ENCODE measurements around the gene ANK2. TPM values are rescaled to one million over a fixed set of nuclear protein-coding genes. Genes with fewer than 3 reads are reported as not detected.
A peak's percentile ranks its signal among the peaks of the same experiment; 100 is the strongest.
"Not testable (repeated sequence)": the region's sequence is repeated elsewhere in the genome, so short reads cannot be mapped to it uniquely, and the experiment has no call there.

ANK2 gene
- total and polyA plus RNA-seq, 5 donors: 78.6 to 377 (median 335) TPM

GRCh38 chr4:113051361-113051760, 1.9 kb downstream of the ANK2 start:
- Histone ChIP-seq H3K27me3 (ENCODE audit: control insufficient read depth, insufficient read depth) (no peaks in the 10 kb centered on the region), H3K4me1 (ENCODE audit: control insufficient read depth, insufficient read depth, low read length) (no peaks in the 10 kb centered on the region), H3K27ac (ENCODE audit: low read length) (no peak overlapping the region), H3K4me3 (ENCODE audit: low read length) (no peak overlapping the region), H3K9me3 (ENCODE audit: control insufficient read depth, low read length) (no peaks in the 10 kb centered on the region)
- DNase-seq (no peak), ATAC-seq (no peak)
- whole genome bisulfite sequencing: 81% methylated on average over 2 of the region's 2 CpGs
- intact Hi-C loops (cut with DNase I): no loop called here

- Histone ChIP-seq H3K27ac (ENCODE audit: low read length) (no peak overlapping the region), H3K9me3 (ENCODE audit: control insufficient read depth, low read length) (no peaks in the 10 kb centered on the region), H3K27me3 (ENCODE audit: control insufficient read depth, insufficient read depth) (no peaks in the 10 kb centered on the region), H3K4me3 (ENCODE audit: low read length) (no peak overlapping the region), H3K4me1 (ENCODE audit: control insufficient read depth, insufficient read depth, low read length) (no peaks in the 10 kb centered on the region)
- ATAC-seq (no peak), DNase-seq (no peak)
- 71% methylated on average over 9 of the region's 9 CpGs for WGBS
- intact Hi-C loops (cut with DNase I): no loop called here
Observed at GRCh38 chr4:113052379-113052951, 3.0 kb downstream of the ANK2 start.

- Histone ChIP-seq H3K27ac (ENCODE audit: low read length) (no peak overlapping the region), H3K4me1 (ENCODE audit: control insufficient read depth, insufficient read depth, low read length) (no peaks in the 10 kb centered on the region), H3K27me3 (ENCODE audit: control insufficient read depth, insufficient read depth) (no peaks in the 10 kb centered on the region), H3K4me3 (ENCODE audit: low read length) (no peak overlapping the region), H3K9me3 (ENCODE audit: control insufficient read depth, low read length) (no peaks in the 10 kb centered on the region)
- DNase-seq (no peak), ATAC-seq (no peak)
- intact Hi-C loops (cut with DNase I): no loop called here
Observed at GRCh38 chr4:113053883-113054282, 4.4 kb downstream of the ANK2 start.

GRCh38 chr4:113056318-113056717, 6.9 kb downstream of the ANK2 start:
- DNase-seq (no peak), ATAC-seq (no peak)
- no peaks in the 10 kb centered on the region for H3K27me3 ChIP-seq (ENCODE audit: control insufficient read depth, insufficient read depth)
- no peaks in the 10 kb centered on the region for H3K4me1 ChIP-seq (ENCODE audit: control insufficient read depth, insufficient read depth, low read length)
- WGBS: 57% methylated on average over 2 of the region's 2 CpGs
- H3K9me3 ChIP-seq (ENCODE audit: control insufficient read depth, low read length): no peaks in the 10 kb centered on the region
- no peak overlapping the region for H3K4me3 ChIP-seq (ENCODE audit: low read length)
- intact Hi-C loops (cut with DNase I): no loop called here
- no peak overlapping the region for H3K27ac ChIP-seq (ENCODE audit: low read length)

DNA sequence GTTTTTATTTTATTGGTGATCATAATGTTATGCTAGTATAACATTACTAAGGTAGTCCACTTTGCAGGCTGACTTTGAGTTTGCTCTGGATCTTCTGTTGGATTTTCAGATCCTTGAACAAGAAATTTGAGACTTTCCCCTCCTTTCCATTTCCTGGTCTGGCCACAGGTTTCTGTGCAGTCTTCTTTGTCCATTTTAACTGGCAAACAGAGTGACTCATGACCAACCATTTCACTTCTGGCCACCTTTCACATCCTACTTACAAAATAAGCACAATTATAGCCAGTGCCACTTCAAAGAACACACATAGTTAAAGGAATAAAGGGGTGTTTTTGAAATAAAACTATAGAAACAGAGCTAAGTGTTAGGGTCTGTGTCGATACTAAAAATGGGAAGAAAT, 8.4 kb downstream of the ANK2 start:
- no peak overlapping the region for H3K4me3 ChIP-seq (ENCODE audit: low read length)
- ATAC-seq (no peak), DNase-seq (no peak)
- no peak overlapping the region for H3K27ac ChIP-seq (ENCODE audit: low read length)
- H3K27me3 ChIP-seq (ENCODE audit: control insufficient read depth, insufficient read depth): no peaks in the 10 kb centered on the region
- H3K9me3 ChIP-seq (ENCODE audit: control insufficient read depth, low read length): no peaks in the 10 kb centered on the region
- no peaks in the 10 kb centered on the region for H3K4me1 ChIP-seq (ENCODE audit: control insufficient read depth, insufficient read depth, low read length)
- intact Hi-C loops (cut with DNase I): no loop called here
- WGBS: 90% methylated on average over 1 of the region's 1 CpG

GRCh38 chr4:113059449-113060182, 10.2 kb downstream of the ANK2 start:
- ATAC-seq (peak; percentile 75 to 79), DNase-seq (no peak)
- H3K27me3 ChIP-seq (ENCODE audit: control insufficient read depth, insufficient read depth): no peaks in the 10 kb centered on the region
- no peaks in the 10 kb centered on the region for H3K9me3 ChIP-seq (ENCODE audit: control insufficient read depth, low read length)
- intact Hi-C loops (cut with DNase I): no loop called here
- no peak overlapping the region for H3K27ac ChIP-seq (ENCODE audit: low read length)
- 35% methylated on average over 3 of the region's 3 CpGs for WGBS
- no peaks in the 10 kb centered on the region for H3K4me1 ChIP-seq (ENCODE audit: control insufficient read depth, insufficient read depth, low read length)
- H3K4me3 ChIP-seq (ENCODE audit: low read length): no peak overlapping the region

GRCh38 chr4:113060853-113061252, 11.4 kb downstream of the ANK2 start:
- Histone ChIP-seq H3K4me3 (ENCODE audit: low read length) (no peak overlapping the region), H3K27me3 (ENCODE audit: control insufficient read depth, insufficient read depth) (no peaks in the 10 kb centered on the region), H3K9me3 (ENCODE audit: control insufficient read depth, low read length) (no peaks in the 10 kb centered on the region), H3K4me1 (ENCODE audit: control insufficient read depth, insufficient read depth, low read length) (no peaks in the 10 kb centered on the region), H3K27ac (ENCODE audit: low read length) (no peak overlapping the region)
- intact Hi-C loops (cut with DNase I): no loop called here
- DNase-seq: no peak
- ATAC-seq: no peak

DNA sequence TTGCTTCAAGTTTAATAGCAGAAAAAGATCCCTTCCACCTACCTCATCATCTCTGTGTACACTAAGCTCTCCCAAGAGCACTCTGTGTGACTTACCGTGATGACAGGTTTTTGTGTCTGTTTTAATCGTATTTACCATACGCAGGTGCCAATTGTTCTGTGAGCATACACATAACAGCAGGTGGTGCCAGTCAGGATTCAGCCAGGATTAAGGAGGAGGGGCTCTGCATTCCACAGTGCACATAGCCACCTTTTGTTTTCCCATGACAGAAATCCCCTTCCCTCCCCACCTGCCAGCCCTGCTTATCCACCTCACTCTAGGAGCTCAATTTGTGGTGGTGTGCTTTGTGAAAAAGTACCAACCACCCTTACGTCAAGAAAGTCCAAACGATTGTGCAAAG, 14.8 kb downstream of the ANK2 start:
- no peaks in the 10 kb centered on the region for H3K9me3 ChIP-seq (ENCODE audit: control insufficient read depth, low read length)
- DNase-seq (no peak), ATAC-seq (no peak)
- H3K4me3 ChIP-seq (ENCODE audit: low read length): no peak overlapping the region
- WGBS: 44% methylated on average over 5 of the region's 5 CpGs
- intact Hi-C loops (cut with DNase I): no loop called here
- H3K4me1 ChIP-seq (ENCODE audit: control insufficient read depth, insufficient read depth, low read length): no peaks in the 10 kb centered on the region
- H3K27me3 ChIP-seq (ENCODE audit: control insufficient read depth, insufficient read depth): no peaks in the 10 kb centered on the region
- H3K27ac ChIP-seq (ENCODE audit: low read length): no peak overlapping the region

DNA sequence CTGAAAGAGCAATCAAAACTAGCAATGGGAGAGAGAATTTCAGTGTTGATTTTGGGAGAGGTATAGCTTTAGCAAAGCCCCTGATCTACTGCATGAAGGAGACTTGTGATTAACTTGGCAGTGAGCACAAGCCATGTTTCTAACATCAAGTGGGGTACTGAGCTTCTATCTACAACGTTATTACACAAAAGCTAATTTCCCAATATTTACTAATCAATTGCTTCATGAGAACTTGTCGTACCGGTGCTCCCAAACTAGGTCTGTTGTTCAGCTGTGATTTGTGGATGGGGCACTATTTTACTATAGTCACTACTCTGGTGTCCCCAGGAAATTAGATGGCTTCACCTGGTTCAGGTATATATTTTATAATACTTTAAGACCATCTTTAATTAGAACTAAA, 16.2 kb downstream of the ANK2 start:
- DNase-seq: no peak
- H3K4me1 ChIP-seq (ENCODE audit: control insufficient read depth, insufficient read depth, low read length): no peaks in the 10 kb centered on the region
- no peak overlapping the region for H3K27ac ChIP-seq (ENCODE audit: low read length)
- ATAC-seq: no peak
- H3K4me3 ChIP-seq (ENCODE audit: low read length): no peak overlapping the region
- intact Hi-C loops (cut with DNase I): no loop called here
- H3K27me3 ChIP-seq (ENCODE audit: control insufficient read depth, insufficient read depth): no peaks in the 10 kb centered on the region
- WGBS: 79% methylated on average over 3 of the region's 3 CpGs
- H3K9me3 ChIP-seq (ENCODE audit: control insufficient read depth, low read length): no peaks in the 10 kb centered on the region

DNA sequence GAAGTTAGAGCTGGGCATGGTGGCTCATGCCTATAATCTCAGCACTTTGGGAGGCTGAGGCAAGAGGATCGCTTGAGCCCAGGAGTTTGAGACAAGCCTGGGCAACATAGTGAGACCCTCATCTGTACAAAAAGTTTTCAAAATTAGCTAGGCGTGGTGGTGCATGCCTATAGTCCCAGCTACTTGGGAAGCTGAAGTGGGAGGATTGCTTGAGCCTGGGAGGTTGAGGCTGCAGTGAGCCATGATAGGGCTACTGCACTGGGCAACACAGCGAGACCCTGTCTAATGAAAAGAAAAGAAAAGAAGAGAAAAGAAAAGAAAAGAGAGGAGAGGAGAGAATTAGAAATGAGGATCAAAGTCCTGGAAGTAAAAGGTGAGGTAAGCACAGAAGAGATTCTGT, 19.3 kb downstream of the ANK2 start:
- ATAC-seq; intact Hi-C loops (cut with DNase I); H3K4me1 ChIP-seq (ENCODE audit: control insufficient read depth, insufficient read depth, low read length); H3K4me3 ChIP-seq (ENCODE audit: low read length); H3K27me3 ChIP-seq (ENCODE audit: control insufficient read depth, insufficient read depth); DNase-seq; H3K9me3 ChIP-seq (ENCODE audit: control insufficient read depth, low read length); H3K27ac ChIP-seq (ENCODE audit: low read length): not testable (repeated sequence)
- 88% methylated on average over 3 of the region's 3 CpGs for WGBS

GRCh38 chr4:113069212-113069892, 19.9 kb downstream of the ANK2 start:
- WGBS: 88% methylated on average over 7 of the region's 7 CpGs
- Histone ChIP-seq H3K9me3 (ENCODE audit: control insufficient read depth, low read length) (no peaks in the 10 kb centered on the region), H3K4me3 (ENCODE audit: low read length) (no peak overlapping the region), H3K27me3 (ENCODE audit: control insufficient read depth, insufficient read depth) (no peaks in the 10 kb centered on the region), H3K4me1 (ENCODE audit: control insufficient read depth, insufficient read depth, low read length) (no peaks in the 10 kb centered on the region), H3K27ac (ENCODE audit: low read length) (no peak overlapping the region)
- intact Hi-C loops (cut with DNase I): no loop called here
- no peak for ATAC-seq
- no peak for DNase-seq

All from right cardiac atrium (tissue), 5 donors.